HG03135 (cell line): Measurements from ENCODE around the gene ZNF335.
"Not testable (repeated sequence)": the region's sequence is repeated elsewhere in the genome, so short reads cannot be mapped to it uniquely, and the experiment has no call there.

ENCODE experiments used
- ATAC-seq: cut with Tn5 transposase; IDR thresholded peaks from one replicate; pipeline ENCODE4 v1.9.1; 2021; ENCODE audit warnings: mild to moderate bottlenecking, moderate library complexity; ENCODE audit not compliant: unreplicated experiment

The ZNF335 gene

GRCh38 chr20:45957021-45957941 lies 14.7 kb downstream of the ZNF335 start:
- ATAC-seq, result no peak

DNA sequence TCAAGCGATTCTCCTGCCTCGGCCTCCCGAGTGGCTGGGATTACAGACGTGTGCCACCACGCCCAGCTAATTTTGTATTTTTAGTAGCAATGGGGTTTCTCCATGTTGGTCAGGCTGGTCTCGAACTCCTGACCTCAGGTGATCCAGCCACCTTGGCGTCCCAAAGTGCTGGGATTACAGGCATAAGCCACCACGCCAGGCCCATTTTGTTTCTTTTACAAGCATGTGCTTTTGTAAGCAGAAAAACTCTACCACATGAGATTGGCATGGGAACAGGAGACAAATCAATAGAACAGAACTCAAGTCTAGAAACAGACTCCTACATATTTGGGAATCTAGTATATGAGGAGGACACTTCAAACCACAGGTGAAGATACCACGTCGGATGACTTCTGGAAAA lies 15.7 kb downstream of the ZNF335 start:
- ATAC-seq, result not testable (repeated sequence)

- ATAC-seq, result no peak
Observed at GRCh38 chr20:45953672-45954071, 18.3 kb downstream of the ZNF335 start.

- ATAC-seq, result no peak
Observed at GRCh38 chr20:45952861-45953260, 19.1 kb downstream of the ZNF335 start.

DNA sequence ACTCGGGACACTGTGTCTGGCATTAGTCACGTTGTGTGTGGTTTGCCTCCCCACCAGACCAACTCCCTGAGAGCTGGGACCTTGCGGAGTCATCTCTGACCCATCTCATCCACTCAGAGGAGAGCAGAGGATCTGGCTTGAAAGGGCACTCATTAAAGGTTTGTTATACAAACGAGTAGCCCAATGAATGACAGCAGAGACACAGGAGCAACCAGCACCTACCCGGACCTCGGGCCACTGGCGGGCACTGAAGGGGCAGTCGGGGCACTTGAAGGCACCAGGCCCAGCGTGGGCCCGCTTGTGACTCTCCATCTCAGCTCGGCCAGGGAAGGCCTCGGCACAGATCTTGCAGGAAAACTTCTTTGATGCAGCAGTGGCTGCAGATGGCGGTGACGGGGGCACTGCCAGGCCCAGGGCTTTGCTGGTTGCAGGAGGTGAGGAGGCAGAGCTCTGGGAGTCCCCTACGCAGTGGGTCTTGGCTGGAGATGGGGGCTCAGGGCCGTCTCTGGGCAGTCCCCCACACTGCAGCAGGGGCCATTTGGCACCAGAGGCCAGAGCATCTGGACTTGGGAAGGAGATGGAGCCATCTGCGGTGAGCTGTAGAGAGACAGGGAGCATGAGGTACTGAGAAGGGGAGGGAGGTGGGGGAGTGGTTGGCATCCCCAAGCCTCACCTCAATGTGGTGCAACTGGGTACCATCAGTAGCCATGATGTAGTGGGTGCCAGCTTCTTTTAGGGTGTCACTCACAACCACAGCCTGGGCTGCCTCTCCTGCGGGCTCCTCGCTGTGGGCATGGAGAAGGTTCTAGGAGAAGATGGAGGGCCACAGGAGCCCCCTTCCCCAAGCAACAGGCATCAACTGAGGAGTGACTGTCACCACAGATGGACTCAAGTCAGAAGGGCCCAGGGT lies 19.8 kb downstream of the ZNF335 start:
- no peak for ATAC-seq

GRCh38 chr20:45950330-45950646 lies 21.7 kb downstream of the ZNF335 start:
- no peak for ATAC-seq

DNA sequence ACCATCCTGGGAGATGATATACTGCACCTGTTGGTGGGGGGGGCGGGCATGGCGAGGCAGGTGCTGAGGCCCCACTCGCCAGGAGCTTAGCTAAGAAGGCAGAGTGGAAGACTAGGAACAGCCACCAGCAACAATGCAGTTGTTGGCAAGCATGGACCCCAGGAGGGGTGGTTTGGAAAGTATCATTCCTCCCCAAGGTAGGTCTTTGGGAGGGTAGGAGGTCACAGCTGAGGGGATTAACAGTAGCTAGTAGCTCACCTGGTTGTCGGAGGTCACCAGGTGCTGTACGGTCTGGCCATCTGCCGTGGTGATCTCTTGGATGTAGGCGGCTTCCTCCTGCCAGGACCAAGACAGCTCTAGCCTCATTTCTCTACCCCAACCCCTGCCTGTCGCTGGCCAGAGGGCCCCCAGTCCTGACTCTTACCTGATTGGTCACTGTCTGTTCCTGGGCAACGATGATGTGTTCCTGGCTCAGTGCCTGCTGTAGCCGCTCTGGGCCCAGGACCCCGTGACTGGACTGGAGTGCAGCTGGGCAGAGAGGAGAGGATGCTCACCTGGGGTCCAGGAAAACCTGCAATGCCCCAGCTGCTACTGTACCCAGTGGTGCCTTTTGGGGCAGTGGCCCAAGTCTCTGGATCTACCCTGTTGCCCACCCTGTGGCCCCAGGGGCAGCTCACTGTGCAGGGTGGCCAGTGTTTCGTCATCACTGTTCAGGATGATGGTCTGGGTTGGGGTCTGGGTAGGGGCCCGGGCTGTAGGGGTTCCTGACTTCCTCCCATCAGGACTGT lies 22.3 kb downstream of the ZNF335 start:
- no peak for ATAC-seq

GRCh38 chr20:45948742-45949541 lies 23.1 kb downstream of the ZNF335 start:
- no peak for ATAC-seq

GRCh38 chr20:45948261-45948733 lies 23.7 kb downstream of the ZNF335 start:
- no peak for ATAC-seq

GRCh38 chr20:45947110-45947866 lies 24.7 kb downstream of the ZNF335 start:
- no peak for ATAC-seq

GRCh38 chr20:45946149-45946970 lies 25.6 kb downstream of the ZNF335 start:
- ATAC-seq, result no peak

DNA sequence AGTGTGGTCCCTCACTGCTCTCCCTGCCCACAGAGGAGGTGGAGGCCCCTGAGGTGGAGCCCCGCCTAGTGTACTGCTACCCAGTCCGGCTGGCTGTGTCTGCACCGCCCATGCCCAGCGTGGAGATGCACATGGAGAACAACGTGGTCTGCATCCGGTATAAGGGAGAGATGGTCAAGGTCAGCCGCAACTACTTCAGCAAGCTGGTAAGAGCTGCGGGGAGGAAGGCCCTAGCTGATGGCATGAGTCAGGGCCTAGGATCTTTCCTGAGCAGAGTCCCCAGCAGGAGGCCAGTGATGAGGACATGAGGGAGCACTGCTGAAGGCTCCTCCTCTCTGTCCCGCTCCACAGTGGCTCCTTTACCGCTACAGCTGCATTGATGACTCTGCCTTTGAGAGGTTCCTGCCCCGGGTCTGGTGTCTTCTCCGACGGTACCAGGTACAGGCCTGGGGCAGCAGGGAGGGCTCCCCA lies 26.3 kb downstream of the ZNF335 start:
- no peak for ATAC-seq

DNA sequence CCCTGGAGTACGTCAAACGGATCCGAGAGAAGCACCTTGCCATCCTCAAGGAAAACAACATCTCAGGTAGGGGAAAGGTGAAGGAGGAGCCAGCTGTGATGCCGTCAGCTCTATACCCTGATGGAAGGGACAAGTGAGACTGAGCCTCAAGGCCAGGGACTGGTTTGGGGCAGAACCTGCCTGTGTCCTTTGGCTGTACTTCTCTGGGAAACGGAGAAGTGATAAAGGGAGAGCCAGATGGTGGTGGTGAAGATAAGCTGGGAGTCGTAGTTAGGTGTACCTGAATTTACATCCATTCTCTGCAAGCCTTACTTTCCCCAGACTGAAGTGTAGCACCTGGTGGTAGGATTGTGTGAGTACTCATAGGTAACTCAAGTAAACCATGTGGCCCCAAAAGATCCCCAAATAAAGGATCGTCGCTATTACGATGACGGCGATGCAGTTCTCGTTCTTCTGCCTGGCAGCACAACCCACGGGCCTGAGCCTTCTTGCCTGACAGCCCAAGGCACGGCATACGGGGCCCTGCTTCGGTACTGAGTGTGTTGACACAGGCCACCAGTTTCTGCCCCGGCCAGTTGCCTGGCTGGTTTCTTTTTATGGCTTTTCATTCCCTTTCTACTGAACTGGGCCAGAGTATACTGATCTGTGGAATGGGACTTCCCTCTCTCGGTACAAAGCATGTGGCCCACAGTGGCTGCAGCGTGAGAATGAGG lies 26.9 kb downstream of the ZNF335 start:
- ATAC-seq, result no peak

DNA sequence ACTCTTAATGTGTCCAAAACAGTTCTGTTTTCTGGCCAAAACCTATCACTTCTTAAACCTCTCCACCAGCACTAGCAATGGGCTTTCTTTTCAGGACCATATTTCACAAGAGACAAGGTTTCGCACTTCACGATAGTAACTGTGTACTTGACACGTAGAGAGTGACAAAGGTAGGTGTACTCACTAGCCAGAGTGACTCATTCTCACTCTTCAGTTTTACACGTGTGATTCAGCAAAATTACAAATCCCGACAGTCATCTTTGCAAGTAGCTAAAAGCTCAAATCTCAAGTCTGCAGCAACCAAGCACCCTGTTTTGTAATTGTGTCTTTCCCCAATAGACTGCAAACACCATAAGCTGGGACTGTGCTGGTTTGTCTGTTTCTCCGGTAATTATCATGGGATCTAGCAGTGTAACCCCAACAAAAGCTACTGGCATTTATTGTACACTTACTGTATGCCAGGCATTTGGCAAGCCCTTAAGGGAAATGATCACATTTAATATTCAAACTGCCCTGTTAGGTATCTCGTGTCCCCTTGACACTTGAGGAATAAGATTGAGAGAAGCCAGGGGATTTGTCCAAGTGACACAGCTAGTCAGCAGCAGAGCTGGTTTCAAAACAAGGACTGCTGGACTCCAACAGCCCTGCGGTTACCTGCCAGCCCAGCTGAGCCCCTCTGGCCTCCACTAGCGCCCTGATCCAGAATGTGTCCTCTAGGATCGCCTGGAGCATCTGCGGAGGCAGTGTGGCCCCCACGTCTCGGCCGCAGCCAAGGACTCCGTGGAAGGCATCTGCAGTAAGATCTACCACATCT lies 27.6 kb downstream of the ZNF335 start:
- ATAC-seq, result no peak

GRCh38 chr20:45943613-45944012 lies 28.4 kb downstream of the ZNF335 start:
- ATAC-seq, result no peak

GRCh38 chr20:45940469-45940868 lies 31.5 kb downstream of the ZNF335 start:
- no peak for ATAC-seq

DNA sequence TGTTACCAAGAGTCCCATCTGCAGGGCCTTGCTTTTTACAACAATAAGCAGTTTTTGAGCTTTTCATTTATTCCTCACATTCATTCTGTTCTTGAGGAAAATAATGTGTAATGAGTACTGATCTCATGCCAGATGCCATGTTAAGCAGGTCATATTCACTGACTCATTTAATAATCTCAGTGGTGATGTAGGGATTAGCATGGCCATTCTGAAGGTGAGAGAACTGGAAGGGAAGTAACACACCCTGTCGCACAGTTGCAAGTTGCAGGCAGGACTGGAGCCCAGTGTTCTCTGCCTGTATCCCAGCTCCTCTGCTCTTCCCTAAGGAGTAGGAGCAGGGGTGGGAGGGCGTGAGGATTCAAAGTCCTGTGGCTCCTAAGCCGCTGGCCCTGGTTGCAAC lies 31.9 kb downstream of the ZNF335 start:
- ATAC-seq, result no peak
